HPDE6-E6E7 (cell line): ENCODE measurements around the gene SLC2A13.
A peak's percentile ranks its signal among the peaks of the same experiment; 100 is the strongest.
"Not testable (repeated sequence)": the region's sequence is repeated elsewhere in the genome, so short reads cannot be mapped to it uniquely, and the experiment has no call there.

ENCODE experiments used
- DNase-seq: peaks from one replicate; pipeline ENCODE4 v3.0.0; 2011; ENCODE audit warnings: missing footprints; ENCODE audit errors: extremely low spot score

The SLC2A13 gene

GRCh38 chr12:39868328-39868725, 237.6 kb downstream of the SLC2A13 start:
- no peak for DNase-seq

- no peak for DNase-seq
Observed at GRCh38 chr12:39867631-39868327, 238.1 kb downstream of the SLC2A13 start.

DNA sequence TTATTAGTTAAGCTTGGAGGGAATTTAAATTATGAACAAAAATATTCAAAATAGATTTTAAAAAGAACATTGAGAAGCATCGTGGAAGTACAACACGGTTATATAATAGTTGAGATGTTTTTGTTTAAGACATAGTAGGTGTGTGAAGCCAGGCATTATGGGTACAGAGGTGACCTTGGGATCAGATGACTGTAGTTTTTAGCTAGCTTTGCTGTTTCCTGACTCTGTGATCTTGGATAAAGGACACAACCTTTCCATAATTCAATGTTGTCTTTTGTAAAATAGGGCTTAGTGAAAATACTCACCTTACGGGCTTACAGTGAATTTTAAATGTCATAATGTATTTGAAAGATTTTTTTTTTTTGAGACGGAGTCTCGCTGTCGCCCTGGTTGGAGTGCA, 239.7 kb downstream of the SLC2A13 start:
- no peak for DNase-seq

DNA sequence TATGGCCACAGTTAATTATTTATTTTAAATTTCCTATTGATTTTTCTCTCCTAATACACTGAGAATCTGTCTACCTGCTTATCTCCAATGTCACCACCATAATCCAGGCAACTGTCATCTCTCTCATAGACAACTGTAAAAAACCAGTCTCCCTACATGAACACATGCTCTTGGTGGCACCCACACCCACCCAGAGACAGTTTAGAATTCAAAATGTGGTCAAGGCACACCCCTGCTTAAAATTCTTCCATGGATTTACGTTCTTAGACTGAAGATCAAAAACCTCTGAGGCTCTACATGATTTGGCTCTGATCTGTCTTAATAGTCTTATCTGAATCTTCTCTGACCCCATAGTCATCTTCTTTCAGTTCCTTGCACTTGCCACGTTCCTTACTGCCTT, 245.2 kb downstream of the SLC2A13 start:
- no peak for DNase-seq

DNA sequence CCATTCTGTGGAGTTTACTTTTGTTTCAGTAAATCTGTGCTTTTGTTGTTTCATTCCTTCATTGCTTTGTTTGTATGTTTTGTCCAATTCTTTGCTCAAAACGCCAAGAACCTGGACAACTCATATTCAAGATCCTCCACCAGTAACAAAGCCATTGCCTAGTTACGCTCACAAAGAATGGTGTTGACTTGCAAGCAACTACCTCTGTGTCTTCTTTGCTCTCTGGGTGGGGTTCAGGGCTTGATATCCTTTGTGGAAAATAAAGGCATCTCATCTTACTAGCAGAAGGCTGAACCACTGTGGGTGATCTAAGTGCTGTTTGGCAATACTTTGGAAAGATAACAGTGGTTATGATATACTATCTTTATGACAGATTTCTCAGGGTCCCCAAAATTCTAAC, 252.9 kb downstream of the SLC2A13 start:
- no peak for DNase-seq

- no peak for DNase-seq
Observed at GRCh38 chr12:39852346-39852745, 253.5 kb downstream of the SLC2A13 start.

GRCh38 chr12:39848218-39848617, 257.7 kb downstream of the SLC2A13 start:
- DNase-seq, result not testable (repeated sequence)

DNA sequence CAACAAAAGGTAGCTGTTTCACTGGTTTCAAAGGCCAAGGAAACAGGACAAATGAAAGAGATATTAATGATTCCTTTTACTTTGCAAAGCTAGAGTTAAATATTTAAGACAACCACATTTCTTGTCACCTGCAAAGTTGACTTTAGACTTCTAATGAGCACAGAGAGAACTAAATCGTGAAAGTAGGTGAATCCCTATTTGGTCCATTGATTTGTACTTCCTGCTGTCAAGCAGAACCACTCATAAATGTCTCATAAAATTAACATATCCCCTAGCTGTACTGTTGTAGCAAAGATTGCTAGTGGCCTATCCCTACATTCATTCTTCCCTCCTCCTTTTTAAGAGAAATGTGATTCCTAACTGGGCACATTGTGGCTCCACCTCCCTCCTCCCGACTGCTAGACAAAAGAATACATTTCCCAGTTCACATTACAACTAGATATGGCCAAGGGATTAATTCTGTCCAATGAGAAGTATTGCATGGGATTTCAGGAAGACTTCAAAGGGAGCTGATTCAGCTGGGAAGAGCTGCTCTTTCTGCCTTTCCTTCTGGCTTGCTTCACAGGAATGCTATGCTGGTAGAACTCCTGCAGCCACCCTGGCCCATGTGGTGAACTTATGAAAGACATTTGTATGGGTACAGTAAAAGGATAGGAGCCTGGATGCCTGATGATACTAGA, 258.8 kb downstream of the SLC2A13 start:
- no peak for DNase-seq

- DNase-seq, result no peak
Observed at GRCh38 chr12:39846304-39846703, 259.6 kb downstream of the SLC2A13 start.

GRCh38 chr12:39840422-39840821, 265.5 kb downstream of the SLC2A13 start:
- DNase-seq, result no peak

GRCh38 chr12:39839072-39839471, 266.8 kb downstream of the SLC2A13 start:
- DNase-seq, result no peak

GRCh38 chr12:39835517-39836489, 270.1 kb downstream of the SLC2A13 start:
- no peak for DNase-seq

- peak; percentile 3 for DNase-seq
Observed at GRCh38 chr12:39831587-39832315, 274.1 kb downstream of the SLC2A13 start.

DNA sequence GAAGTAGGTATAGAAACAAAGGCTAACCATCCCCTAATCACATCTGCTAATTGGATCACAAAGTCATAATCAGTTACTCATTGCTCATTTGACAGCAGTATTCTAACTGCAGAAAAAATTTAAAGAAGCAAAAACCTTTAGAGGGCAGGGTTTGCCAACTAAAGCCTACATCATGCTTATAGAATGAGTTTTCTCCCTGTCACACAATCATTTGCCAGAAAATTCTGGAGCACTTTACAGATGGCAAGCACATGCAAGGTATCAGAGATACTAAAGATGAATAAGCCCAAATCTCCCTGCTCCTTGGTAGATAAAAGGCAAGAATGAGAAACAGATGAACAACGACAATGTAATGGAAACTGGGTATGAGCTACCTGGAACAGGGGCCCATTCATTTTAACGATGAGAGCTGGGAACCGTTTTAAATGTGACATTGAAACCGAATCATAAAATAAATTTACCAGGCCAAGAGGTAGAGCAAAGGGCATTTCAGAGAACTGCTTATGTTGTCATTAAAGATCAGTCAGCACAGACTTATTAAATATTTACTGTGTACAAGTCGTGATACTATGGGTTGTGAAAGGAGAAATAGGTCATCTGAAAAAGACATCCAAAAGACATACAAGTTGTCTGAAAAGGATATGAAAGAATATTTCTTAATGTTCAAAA, 274.9 kb downstream of the SLC2A13 start:
- no peak for DNase-seq

GRCh38 chr12:39830171-39830570, 275.7 kb downstream of the SLC2A13 start:
- DNase-seq, result no peak

DNA sequence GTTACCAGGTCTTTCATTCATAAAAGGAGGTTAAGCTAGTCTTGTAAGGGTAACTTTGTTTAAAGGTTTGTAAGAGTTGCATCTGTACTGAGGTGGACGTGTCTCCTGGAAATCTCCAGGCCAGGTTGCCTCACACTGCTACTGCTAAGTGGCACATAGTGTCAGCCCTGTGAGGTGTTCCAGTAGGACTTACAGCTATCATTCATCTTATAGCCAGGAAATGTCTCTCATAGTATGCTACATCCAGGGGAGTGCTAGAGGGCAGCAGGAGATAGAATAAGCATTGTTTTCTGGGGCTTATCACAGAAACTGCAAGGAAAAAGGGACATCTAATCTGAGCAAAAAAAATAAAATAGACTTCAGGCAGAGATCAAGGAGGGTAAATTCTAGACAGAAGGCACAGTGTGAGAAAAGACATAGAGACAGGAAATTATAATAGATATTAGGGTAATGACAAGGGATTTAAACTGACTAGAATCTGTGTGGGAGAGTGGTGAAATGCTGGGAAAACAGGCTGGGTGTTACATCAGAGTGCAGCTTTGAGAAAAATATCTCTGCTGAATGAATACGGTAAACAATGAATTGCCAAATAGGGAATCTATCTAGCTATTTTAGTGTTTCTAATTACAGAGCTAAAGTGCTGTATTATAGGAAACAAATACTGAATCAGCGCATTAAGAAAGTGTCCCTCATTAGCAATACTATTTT, 281.2 kb downstream of the SLC2A13 start:
- DNase-seq, result no peak

DNA sequence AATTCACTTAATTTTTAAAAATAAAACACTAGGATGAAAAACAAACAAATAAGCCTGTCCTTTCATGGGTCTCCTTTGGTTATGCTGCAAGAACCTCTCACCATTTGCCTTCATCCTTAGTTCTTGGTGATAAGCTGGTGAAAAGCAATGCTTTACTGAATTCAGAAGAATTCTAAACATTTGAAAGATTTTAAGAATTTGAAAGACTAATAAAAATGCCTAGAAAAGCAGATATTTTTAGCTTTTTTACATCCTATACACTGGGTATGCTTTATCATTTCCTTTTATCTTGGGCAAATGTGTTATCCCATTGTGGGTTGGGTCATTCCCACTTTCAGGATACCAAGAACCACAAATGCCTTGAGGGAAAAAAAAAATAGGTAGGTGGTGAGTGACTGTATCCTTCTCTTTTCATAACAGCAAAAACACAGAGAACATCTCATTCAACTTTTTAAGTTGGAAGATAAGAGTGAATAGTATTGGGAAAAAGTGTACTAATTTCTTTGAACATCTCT, 289.2 kb downstream of the SLC2A13 start:
- no peak for DNase-seq

- no peak for DNase-seq
Observed at GRCh38 chr12:39815746-39816145, 290.1 kb downstream of the SLC2A13 start.

GRCh38 chr12:39814626-39815025, 291.3 kb downstream of the SLC2A13 start:
- DNase-seq, result no peak

DNA sequence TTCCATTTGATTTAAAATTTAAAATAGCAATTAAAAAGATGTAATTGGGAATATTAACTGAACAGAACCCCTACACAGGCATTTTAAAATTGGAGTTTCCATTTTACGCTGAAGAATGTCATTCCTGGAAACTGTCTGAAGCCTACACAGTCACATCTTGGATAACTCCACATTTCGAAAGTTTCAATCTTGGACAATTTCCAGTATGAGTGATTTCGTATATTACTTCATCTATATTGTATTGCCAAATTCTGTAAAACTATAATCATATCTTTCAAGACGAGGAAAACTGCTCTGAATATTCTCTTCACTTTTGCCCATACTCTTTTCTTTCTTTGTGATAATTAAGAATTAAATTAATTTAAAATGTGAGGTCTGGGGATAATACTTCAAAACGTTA, 292.1 kb downstream of the SLC2A13 start:
- no peak for DNase-seq
